Neural progenitor cell (in vitro differentiated cells): ENCODE data around the gene PTPRN2. TPM values are rescaled to one million over a fixed set of nuclear protein-coding genes. Genes with fewer than 3 reads are reported as not detected.
A peak's percentile ranks its signal among the peaks of the same experiment; 100 is the strongest.

Experiments
- DNase-seq: peaks from one replicate; pipeline ENCODE4 v3.0.0-alpha.2; 2016; ENCODE audit warnings: low spot score
- H2AFZ ChIP-seq: fragments of 200-600 bp; sonication (generic); replicated peaks from 2 replicates; pipeline ENCODE4 v1.6.1; 2016; ENCODE audit warnings: antibody characterized with exemption
- H3F3A ChIP-seq: fragments of 200-600 bp; sonication (generic); 2 replicates; pipeline ENCODE4 v1.6.1; 2016; ENCODE audit warnings: antibody characterized with exemption, low read depth
- H3K27ac ChIP-seq: fragments of 200-600 bp; sonication (generic); 2 replicates; pipeline ENCODE4 v1.5.1; 2016; ENCODE audit warnings: mild to moderate bottlenecking
- H3K27me3 ChIP-seq: fragments of 200-600 bp; sonication (generic); 2 replicates; pipeline ENCODE4 v1.6.1; 2016; ENCODE audit warnings: mild to moderate bottlenecking, moderate library complexity
- H3K36me3 ChIP-seq: fragments of 200-600 bp; sonication (generic); 2 replicates; pipeline ENCODE4 v1.5.1; 2016
- H3K4me1 ChIP-seq: fragments of 200-600 bp; sonication (generic); 2 replicates; pipeline ENCODE4 v1.6.1; 2016; ENCODE audit warnings: mixed run types
- H3K4me2 ChIP-seq: fragments of 200-600 bp; sonication (generic); 2 replicates; pipeline ENCODE4 v1.6.1; 2016
- H3K4me3 ChIP-seq: fragments of 200-600 bp; sonication (generic); 2 replicates; pipeline ENCODE4 v1.5.1; 2016
- H3K79me2 ChIP-seq: fragments of 200-600 bp; sonication (generic); 2 replicates; pipeline ENCODE4 v1.6.1; 2016; ENCODE audit warnings: low read depth
- H3K9ac ChIP-seq: fragments of 200-600 bp; sonication (generic); 2 replicates; pipeline ENCODE4 v1.6.1; 2016
- H3K9me3 ChIP-seq: fragments of 200-600 bp; sonication (generic); 2 replicates; pipeline ENCODE4 v1.5.1; 2016; ENCODE audit warnings: low read depth
- H4K20me1 ChIP-seq: fragments of 200-600 bp; sonication (generic); 2 replicates; pipeline ENCODE4 v1.6.1; 2016; ENCODE audit warnings: low read depth
- H3K27ac Mint-ChIP-seq: 3 replicates; pipeline ENCODE4 v1.8.0; 2021; ENCODE audit warnings: mixed read lengths
- H3K27me3 Mint-ChIP-seq: 2 replicates; pipeline ENCODE4 v1.8.0; 2022; ENCODE audit warnings: low read depth, mild to moderate bottlenecking, inconsistent platforms, moderate library complexity, mixed read lengths; ENCODE audit not compliant: insufficient read depth
- H3K36me3 Mint-ChIP-seq: 3 replicates; pipeline ENCODE4 v1.8.0; 2021; ENCODE audit warnings: mixed read lengths
- H3K4me1 Mint-ChIP-seq: 3 replicates; pipeline ENCODE4 v1.8.0; 2021; ENCODE audit warnings: mixed read lengths
- H3K4me3 Mint-ChIP-seq: 3 replicates; pipeline ENCODE4 v1.8.0; 2021; ENCODE audit warnings: mild to moderate bottlenecking, moderate library complexity, mixed read lengths
- H3K9me3 Mint-ChIP-seq: 3 replicates; pipeline ENCODE4 v1.8.0; 2020; ENCODE audit warnings: mixed read lengths
- EZH2 ChIP-seq: fragments of 200-600 bp; sonication (generic); IDR thresholded peaks from 2 replicates; pipeline ENCODE4 v1.6.1; 2017; ENCODE audit warnings: antibody characterized with exemption, mild to moderate bottlenecking, moderate library complexity
- EZH2phosphoT487 ChIP-seq: fragments of 200-600 bp; sonication (generic); IDR thresholded peaks from 2 replicates; pipeline ENCODE4 v1.6.1; 2017; ENCODE audit warnings: antibody characterized with exemption
- total RNA-seq: library from RNA; depleted of rRNA; stranded (reverse); fragments of >200 nt; gene quantifications from 2 replicates; pipeline ENCODE4 v1.2.3, GENCODE V29; 2015; ENCODE audit warnings: low replicate concordance
- TF ChIP-seq, protein P1 (sequence below): fragments of 200-600 bp; sonication (generic); IDR thresholded peaks from 2 replicates; pipeline ENCODE4 v1.5.1; 2017; ENCODE audit warnings: antibody characterized with exemption, mild to moderate bottlenecking

Gene PTPRN2
- total RNA-seq, 1 donor from 2014 or later = 3.0 TPM

DNA sequence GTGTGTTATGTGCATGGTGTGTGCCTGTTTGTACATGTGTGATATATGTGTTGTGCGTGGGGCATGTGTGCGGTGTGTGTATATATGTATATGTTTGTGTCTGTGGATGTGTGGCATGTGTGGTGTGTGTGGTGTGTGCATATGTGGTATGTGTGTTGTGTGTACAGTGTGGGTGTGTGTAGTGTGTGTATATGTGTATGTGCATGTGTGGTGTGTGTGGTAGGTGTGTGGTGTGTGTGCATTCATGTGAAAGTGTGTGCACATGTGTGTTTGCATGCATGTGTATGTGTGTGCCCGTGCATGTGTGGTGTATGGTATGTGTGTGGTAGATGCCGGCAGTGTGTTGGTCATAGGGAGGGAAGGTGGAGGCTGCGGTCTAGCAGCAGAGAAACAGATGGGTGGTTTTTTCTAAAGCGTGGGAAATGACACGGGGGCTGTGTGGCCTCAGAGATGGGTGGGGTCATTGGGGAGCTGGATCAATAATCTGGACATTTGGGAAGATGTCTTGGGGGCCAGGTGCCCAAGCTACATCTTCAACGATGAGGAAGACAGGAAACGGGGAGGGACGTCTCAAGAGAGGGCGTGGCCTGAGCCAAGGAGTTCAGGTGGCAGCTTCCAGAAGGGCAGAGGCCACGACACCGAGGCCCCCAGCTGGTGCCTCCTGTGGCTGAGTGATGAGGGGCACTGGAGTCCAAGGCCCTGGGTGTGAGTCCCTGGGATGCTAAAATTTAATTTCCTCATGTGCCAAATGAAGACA lies 769.5 kb downstream of the PTPRN2 start:
- peaks cover 5% of the 10 kb centered on the region for H3K9me3 Mint-ChIP-seq
- peaks cover 7% of the 10 kb centered on the region for H3K27me3 Mint-ChIP-seq

GRCh38 chr7:157817433-157817832 lies 770.2 kb downstream of the PTPRN2 start:
- Histone ChIP-seq H3K4me2 (peak overlapping the region; percentile 11), H3K9me3 (no peaks in the 10 kb centered on the region), H3K4me3 (no peak overlapping the region), H3K27ac (no peak overlapping the region), H4K20me1 (no peaks in the 10 kb centered on the region), H3K79me2 (no peaks in the 10 kb centered on the region), H3K36me3 (no peaks in the 10 kb centered on the region), H3K27me3 (no peaks in the 10 kb centered on the region), H3F3A (peaks cover 4% of the 10 kb centered on the region), H3K9ac (no peak overlapping the region), H3K4me1 (peaks cover 18% of the 10 kb centered on the region), H2AFZ (peak overlapping the region; percentile 59)
- H3K4me1 Mint-ChIP-seq = peaks cover 35% of the 10 kb centered on the region
- H3K36me3 Mint-ChIP-seq = no peaks in the 10 kb centered on the region
- H3K27ac Mint-ChIP-seq = peak overlapping the region; percentile 55
- TF ChIP-seq EZH2phosphoT487 (no peak), EZH2 (no peak)
- TF ChIP-seq, protein P1, sequence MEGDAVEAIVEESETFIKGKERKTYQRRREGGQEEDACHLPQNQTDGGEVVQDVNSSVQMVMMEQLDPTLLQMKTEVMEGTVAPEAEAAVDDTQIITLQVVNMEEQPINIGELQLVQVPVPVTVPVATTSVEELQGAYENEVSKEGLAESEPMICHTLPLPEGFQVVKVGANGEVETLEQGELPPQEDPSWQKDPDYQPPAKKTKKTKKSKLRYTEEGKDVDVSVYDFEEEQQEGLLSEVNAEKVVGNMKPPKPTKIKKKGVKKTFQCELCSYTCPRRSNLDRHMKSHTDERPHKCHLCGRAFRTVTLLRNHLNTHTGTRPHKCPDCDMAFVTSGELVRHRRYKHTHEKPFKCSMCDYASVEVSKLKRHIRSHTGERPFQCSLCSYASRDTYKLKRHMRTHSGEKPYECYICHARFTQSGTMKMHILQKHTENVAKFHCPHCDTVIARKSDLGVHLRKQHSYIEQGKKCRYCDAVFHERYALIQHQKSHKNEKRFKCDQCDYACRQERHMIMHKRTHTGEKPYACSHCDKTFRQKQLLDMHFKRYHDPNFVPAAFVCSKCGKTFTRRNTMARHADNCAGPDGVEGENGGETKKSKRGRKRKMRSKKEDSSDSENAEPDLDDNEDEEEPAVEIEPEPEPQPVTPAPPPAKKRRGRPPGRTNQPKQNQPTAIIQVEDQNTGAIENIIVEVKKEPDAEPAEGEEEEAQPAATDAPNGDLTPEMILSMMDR = no peak
- no peak overlapping the region for H3K4me3 Mint-ChIP-seq
- H3K9me3 Mint-ChIP-seq = peaks cover 5% of the 10 kb centered on the region
- peaks cover 7% of the 10 kb centered on the region for H3K27me3 Mint-ChIP-seq
- DNase-seq = no peak

More for the DNA sequence above, 769.5 kb downstream of the PTPRN2 start:
- TF ChIP-seq EZH2 = no peak
- TF ChIP-seq, protein P1 = no peak
- TF ChIP-seq EZH2phosphoT487 = no peak
- no peak overlapping the region for H3K4me2 ChIP-seq
- H3K27ac ChIP-seq = no peak overlapping the region
- no peaks in the 10 kb centered on the region for H3K9me3 ChIP-seq
- no peak overlapping the region for H3K9ac ChIP-seq
- H3K4me3 Mint-ChIP-seq = peak overlapping the region; percentile 2
- peak overlapping the region; percentile 55 for H3K27ac Mint-ChIP-seq
- no peak overlapping the region for H2AFZ ChIP-seq
- peaks cover 4% of the 10 kb centered on the region for H3F3A ChIP-seq
- peaks cover 18% of the 10 kb centered on the region for H3K4me1 ChIP-seq
- H3K4me1 Mint-ChIP-seq = peaks cover 35% of the 10 kb centered on the region
- no peaks in the 10 kb centered on the region for H3K79me2 ChIP-seq
- no peaks in the 10 kb centered on the region for H4K20me1 ChIP-seq
- no peak overlapping the region for H3K4me3 ChIP-seq
- DNase-seq = no peak
- H3K27me3 ChIP-seq = no peaks in the 10 kb centered on the region
- no peaks in the 10 kb centered on the region for H3K36me3 ChIP-seq
- H3K36me3 Mint-ChIP-seq = no peaks in the 10 kb centered on the region

- Histone ChIP-seq H3K4me2 (peak overlapping the region; percentile 11), H3K9me3 (no peaks in the 10 kb centered on the region), H3K4me1 (peaks cover 21% of the 10 kb centered on the region), H4K20me1 (no peaks in the 10 kb centered on the region), H3K27me3 (no peaks in the 10 kb centered on the region), H3K9ac (no peak overlapping the region), H3K27ac (no peak overlapping the region), H2AFZ (peak overlapping the region; percentile 59), H3K4me3 (no peak overlapping the region), H3F3A (peaks cover 4% of the 10 kb centered on the region), H3K79me2 (no peaks in the 10 kb centered on the region), H3K36me3 (no peaks in the 10 kb centered on the region)
- no peak for TF ChIP-seq EZH2
- TF ChIP-seq, protein P1 = no peak
- TF ChIP-seq EZH2phosphoT487 = no peak
- peak overlapping the region; percentile 46 for H3K4me3 Mint-ChIP-seq
- H3K27ac Mint-ChIP-seq = peak overlapping the region; percentile 55
- H3K9me3 Mint-ChIP-seq = peaks cover 5% of the 10 kb centered on the region
- H3K36me3 Mint-ChIP-seq = no peaks in the 10 kb centered on the region
- no peak for DNase-seq
- peaks cover 7% of the 10 kb centered on the region for H3K27me3 Mint-ChIP-seq
- H3K4me1 Mint-ChIP-seq = peaks cover 35% of the 10 kb centered on the region
Observed at GRCh38 chr7:157816526-157817250, 770.9 kb downstream of the PTPRN2 start.
